Stimulated activated CD8-positive, alpha-beta memory T cell treated with anti-CD3 and anti-CD28 coated beads, Interleukin-7, amount 100 ng/mL, for 24 hours (primary cell): Measurements from ENCODE around the gene RETREG3.
"Not testable (repeated sequence)": the region's sequence is repeated elsewhere in the genome, so short reads cannot be mapped to it uniquely, and the experiment has no call there.

Experiments used
- DNase-seq: peaks from one replicate; pipeline ENCODE4 v3.0.0-alpha.2; 2020; ENCODE audit warnings: low read depth

RETREG3 gene

GRCh38 chr17:42553161-42553818 is 55.9 kb downstream of the RETREG3 start:
- no peak for DNase-seq

GRCh38 chr17:42552736-42553135 is 56.4 kb downstream of the RETREG3 start, which contains the start of gene HSD17B1:
HSD17B1 (plus strand) TSS chr17:42552923; CDS start chr17:42552934, 11 bp downstream.
- not testable (repeated sequence) for DNase-seq

GRCh38 chr17:42548993-42549755 is 60.0 kb downstream of the RETREG3 start:
- no peak for DNase-seq

- DNase-seq = peak; percentile 63
Observed at GRCh38 chr17:42548070-42548837, 60.9 kb downstream of the RETREG3 start.

GRCh38 chr17:42547698-42548069 is 61.5 kb downstream of the RETREG3 start:
- DNase-seq = no peak

- no peak for DNase-seq
Observed at GRCh38 chr17:42547001-42547461, 62.1 kb downstream of the RETREG3 start.

- DNase-seq = not testable (repeated sequence)
Observed at GRCh38 chr17:42545755-42546505, 63.2 kb downstream of the RETREG3 start.

GRCh38 chr17:42544874-42545283 is 64.3 kb downstream of the RETREG3 start:
- DNase-seq = no peak

- no peak for DNase-seq
Observed at GRCh38 chr17:42543190-42544079, 65.7 kb downstream of the RETREG3 start.

GRCh38 chr17:42541041-42541833 is 67.9 kb downstream of the RETREG3 start:
- no peak for DNase-seq

- not testable (repeated sequence) for DNase-seq
Observed at GRCh38 chr17:42540558-42540957, 68.6 kb downstream of the RETREG3 start.

GRCh38 chr17:42538482-42538881 is 70.7 kb downstream of the RETREG3 start:
- DNase-seq = no peak

- DNase-seq = no peak
Observed at GRCh38 chr17:42537826-42538451, 71.2 kb downstream of the RETREG3 start.

- no peak for DNase-seq
Observed at GRCh38 chr17:42537156-42537805, 71.9 kb downstream of the RETREG3 start.

- peak; percentile 40 for DNase-seq
Observed at GRCh38 chr17:42536372-42537155, 72.6 kb downstream of the RETREG3 start.

- DNase-seq = peak; percentile 67
Observed at GRCh38 chr17:42536048-42536371, 73.2 kb downstream of the RETREG3 start, which contains the start of gene NAGLU. NAGLU (plus strand) TSS chr17:42536241; CDS start chr17:42536273, 32 bp downstream.

GRCh38 chr17:42535155-42536047 is 73.8 kb downstream of the RETREG3 start:
- no peak for DNase-seq
